ENCODE results near the gene UBA5. TPM values are rescaled to one million over a fixed set of nuclear protein-coding genes. Genes with fewer than 3 reads are reported as not detected.

The UBA5 gene
- total RNA-seq, 4 donors from 2014 or later = 56.3 to 74.4 (median 61.5) TPM

DNA sequence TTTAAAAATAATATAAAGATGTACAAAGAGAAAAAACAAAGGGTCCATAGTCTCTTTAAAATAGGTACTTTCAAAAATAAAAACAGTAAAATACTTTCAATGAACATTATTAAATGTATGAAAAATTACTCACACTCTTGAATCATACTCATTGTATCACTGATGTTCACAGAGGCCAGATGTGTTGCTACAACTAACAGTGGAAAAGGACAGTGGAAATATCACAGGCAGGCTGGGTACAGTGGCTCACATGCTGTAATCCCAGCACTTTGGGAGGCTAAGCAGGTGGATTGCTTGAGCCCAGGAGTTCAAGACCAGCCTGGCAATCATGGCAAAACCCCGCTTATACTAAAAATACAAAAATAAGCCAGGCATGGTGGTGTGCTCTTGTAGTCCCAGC is 35.3 kb downstream of the UBA5 start:
- Histone ChIP-seq H3K9me3 (no peaks in the 10 kb centered on the region), H3K4me1 (no peaks in the 10 kb centered on the region), H3K27me3 (no peaks in the 10 kb centered on the region), H3K36me3 (peaks cover 46 to 53% of the 10 kb centered on the region in 2 donors), H3K27ac (no peak overlapping the region), H3K4me3 (replicated peaks in 1 of 3) (no peak overlapping the region)
- 89 to 96% methylated on average over 1 of the region's 1 CpG for WGBS, 2 donors
- intact Hi-C loops (cut with DNase I) = no loop called here
- no peak for DNase-seq
- TF ChIP-seq, protein P1, sequence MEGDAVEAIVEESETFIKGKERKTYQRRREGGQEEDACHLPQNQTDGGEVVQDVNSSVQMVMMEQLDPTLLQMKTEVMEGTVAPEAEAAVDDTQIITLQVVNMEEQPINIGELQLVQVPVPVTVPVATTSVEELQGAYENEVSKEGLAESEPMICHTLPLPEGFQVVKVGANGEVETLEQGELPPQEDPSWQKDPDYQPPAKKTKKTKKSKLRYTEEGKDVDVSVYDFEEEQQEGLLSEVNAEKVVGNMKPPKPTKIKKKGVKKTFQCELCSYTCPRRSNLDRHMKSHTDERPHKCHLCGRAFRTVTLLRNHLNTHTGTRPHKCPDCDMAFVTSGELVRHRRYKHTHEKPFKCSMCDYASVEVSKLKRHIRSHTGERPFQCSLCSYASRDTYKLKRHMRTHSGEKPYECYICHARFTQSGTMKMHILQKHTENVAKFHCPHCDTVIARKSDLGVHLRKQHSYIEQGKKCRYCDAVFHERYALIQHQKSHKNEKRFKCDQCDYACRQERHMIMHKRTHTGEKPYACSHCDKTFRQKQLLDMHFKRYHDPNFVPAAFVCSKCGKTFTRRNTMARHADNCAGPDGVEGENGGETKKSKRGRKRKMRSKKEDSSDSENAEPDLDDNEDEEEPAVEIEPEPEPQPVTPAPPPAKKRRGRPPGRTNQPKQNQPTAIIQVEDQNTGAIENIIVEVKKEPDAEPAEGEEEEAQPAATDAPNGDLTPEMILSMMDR (IDR thresholded peaks at IDR 0.05) = no peak
- TF ChIP-seq POLR2A (IDR thresholded peaks at IDR 0.05) = no peak

DNA sequence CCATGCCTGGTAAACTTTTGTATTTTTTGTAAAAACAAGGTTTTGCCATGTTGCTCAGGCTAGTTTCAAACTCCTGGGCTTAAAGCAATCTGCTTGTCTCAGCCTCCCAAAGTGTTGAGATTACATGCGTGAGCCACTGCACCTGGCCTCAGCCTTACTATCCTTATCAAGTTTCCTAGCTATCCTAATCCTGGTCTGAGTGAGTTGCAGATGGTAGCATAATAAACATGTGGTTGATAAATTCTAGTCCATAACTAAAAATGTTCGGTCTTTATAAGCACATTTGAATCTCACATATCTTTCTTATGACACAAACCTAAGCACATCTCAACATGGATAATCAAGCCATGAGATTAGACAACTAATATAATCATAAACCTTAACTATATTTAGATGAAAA is 43.6 kb downstream of the UBA5 start:
- Histone ChIP-seq H3K4me3 (replicated peaks in 1 of 3) (no peak overlapping the region), H3K36me3 (peaks cover 29 to 51% of the 10 kb centered on the region in 2 donors), H3K27me3 (no peaks in the 10 kb centered on the region), H3K9me3 (no peaks in the 10 kb centered on the region), H3K4me1 (no peaks in the 10 kb centered on the region), H3K27ac (no peak overlapping the region)
- no peak for DNase-seq
- 99 to 100% methylated on average over 2 of the region's 2 CpGs for WGBS, 2 donors
- intact Hi-C loops (cut with DNase I) = no loop called here
- TF ChIP-seq POLR2A (IDR thresholded peaks at IDR 0.05) = no peak
- TF ChIP-seq, protein P1 (IDR thresholded peaks at IDR 0.05) = no peak

DNA sequence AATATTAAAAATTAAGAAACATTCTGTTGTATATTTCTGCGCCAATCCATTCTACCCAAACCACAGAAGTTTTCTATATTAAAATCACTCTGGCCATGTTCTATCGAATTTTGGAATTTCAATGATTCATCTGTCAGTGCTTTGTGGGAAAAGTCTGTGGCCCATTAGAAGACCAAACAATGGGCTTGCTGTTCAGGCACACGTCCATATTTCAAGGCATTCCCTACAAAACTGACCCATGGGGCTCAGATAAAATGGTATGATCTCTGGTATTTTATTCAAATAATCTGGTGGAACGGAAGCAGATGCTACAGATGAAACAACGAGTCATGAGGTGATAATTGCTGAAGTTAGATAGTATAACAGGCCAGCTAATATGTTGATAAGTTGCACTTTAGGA is 49.6 kb downstream of the UBA5 start:
- intact Hi-C loops (cut with DNase I) = no loop called here
- H3K4me1 ChIP-seq = no peaks in the 10 kb centered on the region
- H3K27ac ChIP-seq = no peak overlapping the region
- H3K36me3 ChIP-seq = peaks cover 10 to 17% of the 10 kb centered on the region in 2 donors
- no peaks in the 10 kb centered on the region for H3K27me3 ChIP-seq
- no peaks in the 10 kb centered on the region for H3K9me3 ChIP-seq
- DNase-seq = no peak
- H3K4me3 ChIP-seq (replicated peaks in 1 of 3) = no peak overlapping the region
- TF ChIP-seq, protein P1 (IDR thresholded peaks at IDR 0.05) = no peak
- TF ChIP-seq POLR2A (IDR thresholded peaks at IDR 0.05) = no peak
- WGBS, 2 donors = 88 to 89% methylated on average over 5 of the region's 5 CpGs

DNA sequence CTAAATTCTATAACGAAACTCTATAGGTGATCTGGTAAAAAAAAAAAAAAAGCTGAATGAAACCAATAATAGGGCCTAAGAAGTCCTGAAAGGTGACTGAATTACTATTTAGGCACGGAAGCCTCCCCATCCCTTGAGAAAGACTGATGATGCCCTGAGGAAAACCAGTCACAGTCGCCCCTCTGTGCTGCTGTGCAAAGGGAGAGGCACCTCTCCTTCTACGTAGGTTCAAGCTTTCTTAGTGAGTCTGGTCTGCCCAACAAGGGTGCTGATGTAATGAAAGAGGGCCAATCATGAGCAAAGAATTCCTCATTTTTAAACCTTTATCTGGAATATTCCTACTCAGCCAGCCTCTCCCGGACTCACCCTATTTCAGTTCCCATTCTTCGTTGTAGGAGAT is 50.2 kb downstream of the UBA5 start:
- intact Hi-C loops (cut with DNase I) = no loop called here
- DNase-seq = no peak
- Histone ChIP-seq H3K27me3 (no peaks in the 10 kb centered on the region), H3K36me3 (peaks cover 10 to 16% of the 10 kb centered on the region in 2 donors), H3K4me1 (no peaks in the 10 kb centered on the region), H3K4me3 (replicated peaks in 1 of 3) (no peak overlapping the region), H3K27ac (no peak overlapping the region), H3K9me3 (no peaks in the 10 kb centered on the region)
- TF ChIP-seq, protein P1 (IDR thresholded peaks at IDR 0.05) = no peak
- no peak for TF ChIP-seq POLR2A (IDR thresholded peaks at IDR 0.05)
- WGBS, 2 donors = 91 to 94% methylated on average over 6 of the region's 6 CpGs

DNA sequence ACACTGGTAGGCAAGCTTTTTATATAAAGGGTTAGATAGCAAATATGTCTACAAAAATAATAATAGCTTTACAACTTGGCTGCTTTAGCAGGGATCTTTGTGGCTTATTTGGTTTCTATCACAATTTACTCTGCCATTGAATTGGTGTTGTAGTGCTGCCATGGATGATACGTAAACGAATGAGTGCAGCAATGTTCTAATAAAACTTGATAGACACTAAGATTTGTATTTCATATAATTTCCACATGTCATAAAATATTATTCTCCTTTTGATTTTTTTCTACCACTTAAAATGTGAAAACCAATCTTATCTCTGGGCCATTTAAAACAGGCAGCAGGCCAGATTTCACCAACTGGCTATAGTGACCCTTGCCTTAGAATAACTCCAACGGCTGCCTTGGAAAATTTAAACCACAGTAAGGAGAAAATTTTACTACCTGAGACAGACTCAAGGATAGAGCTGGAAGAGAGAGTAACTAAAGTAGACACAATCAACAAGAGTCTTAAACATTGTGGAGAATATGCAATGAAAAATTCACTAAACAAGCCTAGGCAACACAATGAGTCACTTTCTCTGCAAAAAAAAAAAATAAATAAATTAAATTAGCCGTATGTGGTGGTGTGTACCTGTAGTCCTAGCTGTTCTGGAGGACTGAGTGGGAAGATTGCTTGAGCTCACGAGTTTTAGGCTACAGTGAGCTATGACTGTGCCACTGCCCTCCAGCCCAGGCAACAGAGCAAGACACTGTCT is 54.0 kb downstream of the UBA5 start:
- H3K27ac ChIP-seq = no peak overlapping the region
- H3K9me3 ChIP-seq = no peaks in the 10 kb centered on the region
- no peaks in the 10 kb centered on the region for H3K4me1 ChIP-seq
- H3K27me3 ChIP-seq = no peaks in the 10 kb centered on the region
- no peak for DNase-seq
- intact Hi-C loops (cut with DNase I) = no loop called here
- TF ChIP-seq, protein P1 (IDR thresholded peaks at IDR 0.05) = no peak
- no peak for TF ChIP-seq POLR2A (IDR thresholded peaks at IDR 0.05)
- H3K36me3 ChIP-seq = peaks cover 11 to 14% of the 10 kb centered on the region in 2 donors
- no peak overlapping the region for H3K4me3 ChIP-seq (replicated peaks in 1 of 3)
- WGBS, 2 donors = 86 to 90% methylated on average over 5 of the region's 5 CpGs

All from thyroid gland (tissue), 4 donors.